HK-2 (cell line): ENCODE data around the gene CDC42EP3.

Experiments used
- DNase-seq: peaks from one replicate; pipeline ENCODE4 v3.0.0-alpha.2; 2018; ENCODE audit not compliant: unreplicated experiment

Gene CDC42EP3

DNA sequence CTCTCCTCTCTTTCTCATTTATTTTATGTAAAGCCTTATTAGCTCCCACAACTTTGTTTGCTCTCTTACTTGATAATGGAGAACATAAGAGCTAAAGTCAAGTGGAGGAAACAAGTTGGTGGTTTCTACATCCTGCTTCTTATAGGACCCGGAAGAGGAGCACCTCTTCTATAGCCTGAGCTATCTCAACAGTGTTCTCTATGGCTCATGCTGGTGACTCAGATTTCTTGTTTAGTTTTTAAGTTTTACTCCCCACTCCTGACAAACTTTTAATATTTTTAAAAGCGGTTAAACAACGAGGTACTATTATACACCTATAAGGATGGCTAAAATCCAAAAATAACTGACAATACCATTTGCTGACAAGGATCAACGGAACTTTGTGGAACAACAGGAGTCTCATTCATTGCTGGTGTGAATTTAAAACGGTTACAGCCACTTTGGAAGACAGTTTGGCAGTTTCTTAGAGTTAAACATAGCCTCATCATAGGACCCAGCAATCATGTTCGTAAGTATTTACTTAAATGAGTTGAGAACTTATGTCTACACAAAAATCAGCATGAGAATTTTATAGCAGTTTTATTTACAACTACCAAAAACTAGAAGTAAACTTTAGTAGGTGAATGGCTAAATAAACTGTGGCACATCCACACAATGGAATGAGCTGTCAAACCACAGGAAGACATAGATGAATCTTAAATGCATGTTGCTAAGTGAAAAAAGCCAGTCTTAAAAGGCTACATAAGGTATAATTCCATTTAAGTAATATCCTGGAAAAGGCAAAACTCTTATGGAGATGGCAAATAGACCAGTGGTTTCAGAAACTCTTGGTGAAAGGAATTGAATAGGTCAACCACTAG, 12.7 kb upstream of the CDC42EP3 start:
- DNase-seq, result no peak

- DNase-seq, result no peak
Measured at GRCh38 chr2:37683241-37683640, 11.8 kb upstream of the CDC42EP3 start.

- DNase-seq, result no peak
Measured at GRCh38 chr2:37682473-37682872, 11.0 kb upstream of the CDC42EP3 start.

GRCh38 chr2:37681587-37681986, 10.1 kb upstream of the CDC42EP3 start:
- no peak for DNase-seq

DNA sequence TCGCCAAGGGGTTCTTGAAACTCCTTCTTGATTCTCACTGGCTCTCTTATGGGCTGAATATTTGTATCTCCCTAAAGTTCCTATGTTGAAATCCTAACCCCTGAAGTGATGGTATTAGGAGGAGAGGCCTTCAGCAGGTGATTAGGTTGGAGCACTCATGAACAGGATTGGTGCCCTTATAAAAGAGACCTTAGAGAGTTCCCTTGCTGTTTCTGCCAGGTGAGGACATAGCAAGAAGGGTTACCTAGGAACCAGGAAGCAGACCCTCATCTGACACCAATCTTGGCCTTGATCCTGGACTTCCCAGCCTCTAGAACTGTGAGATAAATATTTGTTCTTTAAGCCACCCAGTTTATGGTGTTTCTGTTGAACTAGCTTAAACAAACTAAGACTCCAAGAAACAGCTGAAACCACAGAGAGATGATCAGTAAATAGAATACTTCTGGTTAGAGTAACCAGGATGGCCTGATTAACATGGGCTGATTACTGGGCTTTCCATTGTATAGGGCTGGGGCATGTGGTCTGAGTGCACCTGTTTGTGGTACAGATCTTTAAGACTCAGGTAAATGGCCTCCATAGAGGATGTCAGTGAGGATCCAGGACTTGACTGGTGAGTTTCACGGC, 7.7 kb upstream of the CDC42EP3 start:
- no peak for DNase-seq

GRCh38 chr2:37676274-37676673, 4.8 kb upstream of the CDC42EP3 start:
- DNase-seq, result no peak

GRCh38 chr2:37674946-37675345, 3.5 kb upstream of the CDC42EP3 start:
- DNase-seq, result no peak

DNA sequence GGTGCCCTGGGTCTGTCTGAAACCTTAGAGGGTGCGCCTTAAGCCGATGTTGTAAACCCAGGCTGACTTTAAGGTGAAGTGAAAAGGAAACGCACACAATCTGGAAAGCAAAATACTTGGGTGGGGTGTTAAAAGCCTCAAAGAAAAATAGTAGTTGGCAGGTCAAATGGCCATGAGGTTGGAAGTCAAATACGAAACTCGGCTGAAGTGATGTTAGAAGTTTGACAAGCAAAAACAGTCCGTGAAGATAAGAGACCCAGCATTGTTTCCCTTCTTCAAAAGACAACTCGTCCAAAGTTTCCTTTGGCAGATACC, 1.4 kb upstream of the CDC42EP3 start:
- DNase-seq, result no peak

DNA sequence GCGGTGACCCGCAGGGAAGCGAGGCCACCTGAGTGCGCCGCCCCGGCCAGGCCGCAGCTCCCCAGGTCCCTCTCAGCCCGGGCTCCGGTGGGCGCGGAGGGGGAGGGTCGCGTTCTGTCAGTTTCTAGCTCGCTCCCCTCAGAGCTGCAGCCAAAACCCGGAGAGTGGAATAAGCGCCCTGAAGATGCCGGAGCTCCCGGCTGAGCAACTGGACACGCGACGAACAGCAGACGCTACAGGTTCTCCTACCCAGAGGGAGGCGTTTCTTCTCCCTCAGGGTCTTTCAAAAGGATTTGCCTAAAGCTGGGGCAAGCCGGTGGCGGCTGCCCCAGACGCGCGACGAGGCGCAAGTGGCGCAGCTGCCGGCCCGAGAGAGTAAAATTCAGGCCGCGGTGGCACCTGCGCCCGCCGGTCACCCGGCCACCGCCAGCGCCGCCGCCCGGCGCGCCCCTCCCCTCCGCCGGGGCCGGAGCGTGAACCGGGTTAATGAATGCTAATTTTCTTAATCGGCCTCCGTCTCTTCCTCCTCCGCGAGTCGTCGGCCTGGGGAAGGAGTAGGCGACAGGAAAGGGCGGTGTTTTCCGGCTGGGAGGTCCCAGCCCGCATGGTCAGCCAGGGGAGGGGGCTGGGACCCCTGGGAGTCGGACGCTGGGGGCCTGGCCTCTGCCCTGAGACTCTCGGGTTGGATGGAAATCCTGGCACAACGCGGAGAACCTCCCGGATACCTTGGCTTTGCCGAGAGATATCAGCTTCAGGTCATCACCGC, 845 bp upstream of the CDC42EP3 start:
- peak; percentile 82 for DNase-seq

DNA sequence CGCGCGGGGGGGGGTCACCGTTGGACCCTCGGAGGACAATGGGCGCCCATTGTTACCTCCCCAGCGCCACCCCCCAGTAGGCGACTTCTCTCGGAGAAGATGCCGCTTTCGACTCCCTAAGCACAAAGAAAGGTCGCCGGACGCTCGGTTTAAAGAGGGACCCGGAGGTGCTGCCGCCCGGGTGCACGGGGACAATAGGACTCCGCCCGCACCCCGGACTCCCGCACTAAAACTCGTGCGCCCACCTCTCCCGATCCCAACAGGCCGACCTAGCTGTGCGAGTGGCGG, 318 bp upstream of the CDC42EP3 start:
- DNase-seq, result no peak

GRCh38 chr2:37670378-37671008, 949 bp downstream of the CDC42EP3 start:
- DNase-seq, result no peak

GRCh38 chr2:37669446-37669845, 2.0 kb downstream of the CDC42EP3 start:
- DNase-seq, result no peak

- no peak for DNase-seq
Measured at GRCh38 chr2:37667704-37668103, 3.7 kb downstream of the CDC42EP3 start.

GRCh38 chr2:37666772-37667171, 4.7 kb downstream of the CDC42EP3 start:
- DNase-seq, result no peak

DNA sequence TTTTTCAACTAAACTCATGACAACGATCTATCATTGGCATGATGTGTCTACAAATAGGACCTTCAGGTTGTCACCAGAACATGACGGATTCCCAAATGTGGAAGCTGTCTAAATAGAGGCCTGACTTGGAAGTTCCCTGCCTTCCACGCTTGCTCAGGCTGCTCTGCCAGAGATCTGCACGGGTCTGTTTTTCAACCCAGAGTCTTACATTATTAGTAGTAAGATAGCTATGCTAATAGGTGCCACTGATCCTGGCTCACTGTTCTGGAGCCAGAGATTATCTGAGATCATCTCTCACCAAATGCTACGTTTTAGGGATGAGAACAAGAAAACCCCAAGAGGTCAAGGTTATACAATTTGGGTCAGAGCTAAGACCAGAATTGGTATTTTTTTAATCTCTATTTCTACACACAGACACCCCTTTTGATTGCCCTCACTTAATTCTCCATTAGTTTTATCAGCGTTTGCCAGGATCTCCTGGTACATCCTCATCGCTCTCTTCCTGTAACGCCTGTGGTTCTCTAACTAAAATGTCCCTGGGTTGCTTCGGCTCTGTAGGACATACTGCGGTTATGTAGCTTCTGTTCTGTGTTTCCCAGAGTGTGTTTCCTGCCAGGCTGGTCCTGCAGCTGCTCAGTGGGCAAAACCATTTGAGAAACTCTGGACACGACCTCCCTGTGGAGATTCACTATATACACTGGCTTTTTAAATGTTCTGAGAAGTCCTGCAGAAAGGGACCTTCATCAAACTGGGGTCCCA, 5.7 kb downstream of the CDC42EP3 start:
- no peak for DNase-seq

GRCh38 chr2:37665043-37665442, 6.4 kb downstream of the CDC42EP3 start:
- DNase-seq, result no peak

- no peak for DNase-seq
Measured at GRCh38 chr2:37664231-37664643, 7.2 kb downstream of the CDC42EP3 start.

GRCh38 chr2:37663390-37663789, 8.1 kb downstream of the CDC42EP3 start:
- no peak for DNase-seq

DNA sequence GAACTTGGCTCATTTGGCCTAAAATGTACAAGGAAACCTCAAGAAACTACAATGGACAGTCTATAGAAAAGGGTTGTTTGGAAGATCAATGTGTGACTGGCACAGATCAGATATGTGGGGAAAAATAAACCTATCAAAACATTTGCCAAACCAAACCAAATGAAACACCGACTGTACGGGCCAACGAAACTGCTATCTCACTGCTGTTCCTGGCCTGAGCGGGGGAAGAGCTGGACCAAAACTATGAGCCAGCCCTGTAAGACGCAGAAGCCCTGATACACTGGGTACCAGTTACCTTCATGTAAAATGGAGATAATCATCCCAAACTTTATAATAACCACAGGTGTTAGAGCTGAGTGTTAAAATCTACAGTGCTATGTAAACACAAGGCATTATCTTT, 11.7 kb downstream of the CDC42EP3 start:
- DNase-seq, result no peak

DNA sequence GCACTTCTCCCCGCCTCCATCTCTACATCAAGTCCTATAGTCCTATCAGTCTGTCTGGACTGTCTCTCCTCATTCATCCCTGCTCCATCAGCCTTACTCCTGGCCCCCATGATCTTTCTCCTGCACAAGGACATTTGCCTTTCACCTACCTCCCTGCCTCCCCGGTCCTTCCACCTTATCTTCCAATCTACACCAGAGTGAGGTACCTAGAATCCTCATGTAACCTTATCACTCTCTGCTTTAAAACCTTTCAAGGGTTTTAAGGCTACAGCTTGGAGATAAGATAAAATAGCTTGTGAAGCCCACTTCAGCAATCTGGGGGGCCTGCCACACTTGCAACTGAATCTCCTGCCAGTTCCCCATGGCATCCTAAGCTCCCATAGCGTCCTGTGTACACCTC, 12.8 kb downstream of the CDC42EP3 start:
- no peak for DNase-seq

GRCh38 chr2:37657471-37657870, 14.0 kb downstream of the CDC42EP3 start:
- DNase-seq, result no peak
